ENCODE data around the gene MYLIP.

DNA sequence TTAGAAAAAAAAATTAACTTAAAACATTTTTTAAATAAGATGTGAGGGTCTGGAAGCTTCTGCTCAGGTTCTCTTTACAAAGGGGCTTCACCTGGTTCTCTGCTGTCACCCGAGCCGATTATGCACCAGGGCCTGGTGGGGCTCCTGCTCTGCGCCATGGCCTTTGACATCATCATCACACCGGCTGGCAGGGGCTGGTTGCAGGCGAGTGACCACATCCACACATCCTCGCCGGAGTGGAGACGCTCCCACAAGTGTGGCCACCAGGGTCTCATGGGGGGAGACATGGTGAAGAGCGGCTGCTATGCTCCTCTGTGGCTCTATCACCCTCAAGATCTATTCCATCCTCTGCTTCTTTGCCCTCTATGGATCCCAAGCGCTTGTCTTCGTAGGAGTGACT, 31.9 kb downstream of the MYLIP start:
- TF ChIP-seq GATA2 (IDR thresholded peaks at IDR 0.05; ENCODE audit: low read depth, low read length) (no peak), GATA3 (IDR thresholded peaks at IDR 0.05; ENCODE audit: low read depth, low read length) (no peak)

All from SH-SY5Y (cell line).